Nephron (organoid): Measurements from ENCODE around the gene SGCE.

Source experiments
- H3K27ac Mint-ChIP-seq, 3 experiments: 2 replicates each; pipeline ENCODE4 v1.8.0; 2020; ENCODE audit warnings: mixed read lengths in 3 of 3, mild to moderate bottlenecking in 2 of 3, moderate library complexity in 1 of 3
- H3K27me3 Mint-ChIP-seq: 2 replicates; pipeline ENCODE4 v1.8.0; 2021; ENCODE audit warnings: low read depth, mild to moderate bottlenecking, moderate library complexity, mixed read lengths
- H3K36me3 Mint-ChIP-seq: 2 replicates; pipeline ENCODE4 v1.8.0; 2020; ENCODE audit warnings: low read depth, mixed read lengths
- H3K4me1 Mint-ChIP-seq: 2 replicates; pipeline ENCODE4 v1.8.0; 2020; ENCODE audit warnings: mixed read lengths
- H3K4me3 Mint-ChIP-seq, 3 experiments: 2 replicates each; pipeline ENCODE4 v1.8.0; 2020; ENCODE audit warnings: mild to moderate bottlenecking in 3 of 3, mixed read lengths in 3 of 3, moderate library complexity in 2 of 3
- H3K9me3 Mint-ChIP-seq: 2 replicates; pipeline ENCODE4 v1.8.0; 2020; ENCODE audit warnings: mixed read lengths
- CTCF ChIP-seq, 3 experiments: fragments of 200-600 bp; sonication (generic); IDR thresholded peaks; one replicate each; pipeline ENCODE4 v1.5.0; 2021; ENCODE audit warnings: antibody characterized with exemption in 3 of 3; ENCODE audit not compliant: unreplicated experiment in 3 of 3

Gene SGCE

GRCh38 chr7:94697035-94697974, 41.4 kb upstream of the SGCE start:
- no peak for TF ChIP-seq CTCF (IDR thresholded peaks at IDR 0.05; ENCODE audit: unreplicated experiment in 3 of 3)
- Mint-ChIP-seq H3K4me1 (peaks cover 27% of the 10 kb centered on the region), H3K36me3 (no peaks in the 10 kb centered on the region), H3K9me3 (peaks cover 2% of the 10 kb centered on the region), H3K4me3 (no peak overlapping the region), H3K27me3 (no peaks in the 10 kb centered on the region), H3K27ac (peak overlapping the region; percentile 63 to 87 (median 82))

GRCh38 chr7:94687810-94688209, 31.9 kb upstream of the SGCE start:
- Mint-ChIP-seq H3K27me3 (no peaks in the 10 kb centered on the region), H3K4me3 (no peak overlapping the region), H3K4me1 (peaks cover 3% of the 10 kb centered on the region), H3K9me3 (no peaks in the 10 kb centered on the region), H3K27ac (no peak overlapping the region), H3K36me3 (peaks cover 14% of the 10 kb centered on the region)
- no peak for TF ChIP-seq CTCF (IDR thresholded peaks at IDR 0.05; ENCODE audit: unreplicated experiment in 3 of 3)

- Mint-ChIP-seq H3K4me3 (no peak overlapping the region), H3K27ac (no peak overlapping the region), H3K27me3 (no peaks in the 10 kb centered on the region), H3K36me3 (peaks cover 16% of the 10 kb centered on the region), H3K9me3 (no peaks in the 10 kb centered on the region), H3K4me1 (peaks cover 7% of the 10 kb centered on the region)
- TF ChIP-seq CTCF (IDR thresholded peaks at IDR 0.05; ENCODE audit: unreplicated experiment in 3 of 3): no peak
These were observed 31.1 kb upstream of the SGCE start for GRCh38 chr7:94687076-94687475.

GRCh38 chr7:94683066-94683465, 27.1 kb upstream of the SGCE start:
- Mint-ChIP-seq H3K36me3 (peaks cover 19% of the 10 kb centered on the region), H3K4me3 (no peak overlapping the region), H3K9me3 (no peaks in the 10 kb centered on the region), H3K4me1 (peaks cover 19% of the 10 kb centered on the region), H3K27ac (no peak overlapping the region), H3K27me3 (no peaks in the 10 kb centered on the region)
- TF ChIP-seq CTCF (IDR thresholded peaks at IDR 0.05; ENCODE audit: unreplicated experiment in 3 of 3): no peak

- TF ChIP-seq CTCF (IDR thresholded peaks at IDR 0.05; ENCODE audit: unreplicated experiment in 3 of 3): no peak
- H3K27ac Mint-ChIP-seq: no peak overlapping the region
These were observed 23.4 kb upstream of the SGCE start for GRCh38 chr7:94679358-94679757.

GRCh38 chr7:94676431-94676830, 20.5 kb upstream of the SGCE start:
- Mint-ChIP-seq H3K27ac (no peak overlapping the region), H3K4me3 (no peak overlapping the region), H3K9me3 (no peaks in the 10 kb centered on the region), H3K36me3 (peaks cover 3% of the 10 kb centered on the region), H3K4me1 (peaks cover 10% of the 10 kb centered on the region), H3K27me3 (no peaks in the 10 kb centered on the region)
- no peak for TF ChIP-seq CTCF (IDR thresholded peaks at IDR 0.05; ENCODE audit: unreplicated experiment in 3 of 3)

More at GRCh38 chr7:94679358-94679757, 23.4 kb upstream of the SGCE start:
- H3K4me3 Mint-ChIP-seq: no peak overlapping the region
- H3K27me3 Mint-ChIP-seq: no peaks in the 10 kb centered on the region
- H3K9me3 Mint-ChIP-seq: no peaks in the 10 kb centered on the region
- H3K36me3 Mint-ChIP-seq: peaks cover 14% of the 10 kb centered on the region
- peaks cover 19% of the 10 kb centered on the region for H3K4me1 Mint-ChIP-seq
